Measurements from ENCODE around the gene TNFRSF21.

TNFRSF21 gene

DNA sequence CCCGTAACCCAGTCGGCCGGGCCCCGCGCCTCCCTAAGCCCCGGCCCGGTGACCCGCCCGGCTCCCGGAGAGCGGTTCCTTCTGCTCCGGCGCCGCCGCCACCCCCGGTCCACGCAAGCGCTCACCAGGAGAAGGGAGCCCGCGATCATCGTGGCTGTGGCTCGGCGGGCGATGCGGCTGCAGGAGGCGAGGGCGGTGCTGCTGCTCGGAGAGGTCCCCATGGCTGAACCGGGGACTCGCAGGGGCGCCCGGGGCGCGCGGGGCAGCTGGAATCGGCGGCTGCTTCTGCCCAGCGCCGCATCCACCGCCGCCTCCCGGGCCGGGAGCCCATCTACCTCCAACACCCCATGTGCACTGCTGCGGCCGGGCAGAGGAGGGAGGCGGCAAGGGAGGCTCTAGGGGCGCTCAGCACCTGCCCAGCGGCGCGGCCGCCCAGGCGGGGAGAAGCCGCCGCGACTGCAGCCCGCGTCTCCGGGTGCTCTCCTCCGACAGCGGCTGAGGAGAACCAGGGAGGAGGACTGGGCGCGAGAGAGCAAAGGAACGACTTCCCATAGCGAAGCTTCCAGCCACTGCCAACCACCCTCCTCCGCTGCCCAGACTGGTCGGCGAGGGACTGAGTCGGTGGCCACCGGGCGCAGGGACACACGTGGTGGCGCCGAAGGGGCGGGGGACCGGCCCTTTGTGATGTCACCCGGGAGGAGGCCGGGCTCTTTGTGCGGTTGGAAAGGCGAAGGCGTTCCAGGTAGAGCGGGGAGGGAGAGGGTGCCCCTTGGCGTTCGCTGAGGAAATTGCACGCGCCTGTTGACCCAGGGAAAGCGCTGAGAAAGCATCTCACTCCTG lies at the start of gene TNFRSF21:
TNFRSF21 (minus strand) TSS at position 615 of the 840 bp plus-strand sequence; CDS start at position 221, 394 bp downstream.
- no peaks in the 10 kb centered on the region for H3K9me3 ChIP-seq
- H3K27me3 ChIP-seq (ENCODE audit: low read depth): peaks cover 5% of the 10 kb centered on the region; the same call in 1 of the 2 replicates
- peaks cover 5% of the 10 kb centered on the region; the same call in 1 of the 2 replicates for H3K4me1 ChIP-seq
- in situ Hi-C loops (cut with MboI; ENCODE audit: low sequenced_read_pairs): loop anchor here (5.0 kb wide), 1 partner anchor 212 kb away; no protein-coding TSS in a partner anchor
- H3K36me3 ChIP-seq (replicated peaks): no peaks in the 10 kb centered on the region
- peak; percentile 83 to 91 for DNase-seq (ENCODE audit: low spot score in 2 of 2)
- H3K4me3 ChIP-seq: peak within 1 kb of the TSS; percentile 51

DNA sequence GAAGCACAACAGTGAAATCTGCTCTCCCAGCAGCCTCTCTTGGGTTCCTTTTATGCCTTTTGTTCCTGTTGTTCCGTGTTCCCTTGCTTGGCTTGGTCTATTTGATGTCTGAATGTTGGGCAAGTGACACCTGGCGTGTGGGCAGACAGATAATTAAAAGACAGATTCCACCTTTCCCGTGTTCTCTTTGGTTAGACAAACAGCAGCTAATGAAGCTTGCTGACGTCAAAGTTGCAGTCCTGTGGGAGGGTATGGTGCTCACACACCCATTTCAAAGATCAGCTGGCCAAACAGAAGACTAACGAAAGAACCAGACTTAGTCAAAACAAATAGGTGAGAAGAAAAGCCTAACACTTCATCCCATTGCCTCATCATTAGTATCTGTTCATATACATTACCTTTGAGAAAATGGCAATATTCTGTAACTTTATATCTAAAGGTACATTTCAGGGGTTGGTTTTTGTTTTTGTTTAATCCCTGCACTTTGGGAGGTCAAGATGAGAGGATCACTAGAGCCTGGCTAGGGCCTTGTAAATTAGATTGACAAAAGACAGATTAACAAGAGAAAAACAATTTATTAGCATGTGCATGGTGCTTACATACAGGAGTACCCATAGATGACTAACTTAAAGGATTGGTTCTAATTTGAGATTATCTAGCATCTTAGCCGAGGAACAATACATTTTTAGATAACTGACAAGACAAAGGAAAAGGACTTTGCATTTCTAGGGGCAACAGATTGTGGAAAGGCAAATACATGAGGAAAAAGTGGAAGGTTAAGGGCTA lies 48.9 kb upstream of the TNFRSF21 start:
- H3K27me3 ChIP-seq (ENCODE audit: low read depth): peaks cover 15% of the 10 kb centered on the region
- peaks cover 4% of the 10 kb centered on the region for H3K4me1 ChIP-seq
- in situ Hi-C loops (cut with MboI; ENCODE audit: low sequenced_read_pairs): no loop called here
- DNase-seq (ENCODE audit: low spot score in 2 of 2): peak; percentile 9 to 68
- no peaks in the 10 kb centered on the region for H3K9me3 ChIP-seq
- H3K36me3 ChIP-seq (replicated peaks): no peaks in the 10 kb centered on the region
- no peak overlapping the region for H3K4me3 ChIP-seq

- peaks cover 4% of the 10 kb centered on the region for H3K4me1 ChIP-seq
- no peaks in the 10 kb centered on the region for H3K9me3 ChIP-seq
- no peak overlapping the region for H3K4me3 ChIP-seq
- in situ Hi-C loops (cut with MboI; ENCODE audit: low sequenced_read_pairs): no loop called here
- H3K27me3 ChIP-seq (ENCODE audit: low read depth): peaks cover 15% of the 10 kb centered on the region
- no peaks in the 10 kb centered on the region for H3K36me3 ChIP-seq (replicated peaks)
- DNase-seq (ENCODE audit: low spot score in 2 of 2): no peak
Observed at GRCh38 chr6:47357827-47358226, 48.1 kb upstream of the TNFRSF21 start.

- peaks cover 15% of the 10 kb centered on the region for H3K27me3 ChIP-seq (ENCODE audit: low read depth)
- in situ Hi-C loops (cut with MboI; ENCODE audit: low sequenced_read_pairs): no loop called here
Observed at GRCh38 chr6:47355496-47355895, 45.8 kb upstream of the TNFRSF21 start.

GRCh38 chr6:47353871-47354270 lies 44.2 kb upstream of the TNFRSF21 start:
- peaks cover under 1% of the 10 kb centered on the region for H3K4me1 ChIP-seq
- DNase-seq (ENCODE audit: low spot score in 2 of 2): no peak
- in situ Hi-C loops (cut with MboI; ENCODE audit: low sequenced_read_pairs): no loop called here
- H3K36me3 ChIP-seq (replicated peaks): no peaks in the 10 kb centered on the region
- H3K4me3 ChIP-seq: no peak overlapping the region
- H3K27me3 ChIP-seq (ENCODE audit: low read depth): peaks cover 15% of the 10 kb centered on the region
- no peaks in the 10 kb centered on the region for H3K9me3 ChIP-seq

More at GRCh38 chr6:47355496-47355895, 45.8 kb upstream of the TNFRSF21 start:
- DNase-seq (ENCODE audit: low spot score in 2 of 2): no peak
- no peak overlapping the region for H3K4me3 ChIP-seq
- H3K36me3 ChIP-seq (replicated peaks): no peaks in the 10 kb centered on the region
- peaks cover 4% of the 10 kb centered on the region for H3K4me1 ChIP-seq
- no peaks in the 10 kb centered on the region for H3K9me3 ChIP-seq

GRCh38 chr6:47352966-47353365 lies 43.3 kb upstream of the TNFRSF21 start:
- no peak for DNase-seq (ENCODE audit: low spot score in 2 of 2)
- H3K36me3 ChIP-seq (replicated peaks): no peaks in the 10 kb centered on the region
- H3K4me3 ChIP-seq: no peak overlapping the region
- H3K4me1 ChIP-seq: no peaks in the 10 kb centered on the region
- peaks cover 15% of the 10 kb centered on the region for H3K27me3 ChIP-seq (ENCODE audit: low read depth)
- in situ Hi-C loops (cut with MboI; ENCODE audit: low sequenced_read_pairs): no loop called here
- no peaks in the 10 kb centered on the region for H3K9me3 ChIP-seq

- H3K4me3 ChIP-seq: no peak overlapping the region
- DNase-seq (ENCODE audit: low spot score in 2 of 2): peak in 1 of 2 experiments; percentile 32
- H3K4me1 ChIP-seq: no peaks in the 10 kb centered on the region
- in situ Hi-C loops (cut with MboI; ENCODE audit: low sequenced_read_pairs): no loop called here
- H3K27me3 ChIP-seq (ENCODE audit: low read depth): peaks cover 15% of the 10 kb centered on the region
- H3K9me3 ChIP-seq: no peaks in the 10 kb centered on the region
- no peaks in the 10 kb centered on the region for H3K36me3 ChIP-seq (replicated peaks)
Observed at GRCh38 chr6:47352194-47352920, 42.7 kb upstream of the TNFRSF21 start.

DNA sequence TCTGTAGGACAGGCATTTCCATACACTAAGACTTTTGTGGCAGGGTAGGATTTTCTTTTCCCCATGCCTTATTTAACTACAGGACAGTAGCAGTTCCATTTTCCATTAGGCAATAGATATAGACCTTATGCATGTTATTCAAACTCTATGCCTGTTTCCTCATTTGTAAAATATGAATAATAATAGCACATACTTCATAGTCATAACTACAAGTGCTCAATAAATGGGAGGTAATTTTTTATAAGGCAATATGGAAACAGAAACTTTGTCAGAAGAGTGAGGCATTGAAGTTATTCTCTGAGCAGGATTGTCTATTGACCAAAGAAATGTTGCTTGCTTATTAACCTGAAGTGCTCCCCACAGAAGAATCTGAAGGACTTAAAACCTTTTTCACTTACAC lies 41.9 kb upstream of the TNFRSF21 start:
- H3K4me1 ChIP-seq: no peaks in the 10 kb centered on the region
- no peaks in the 10 kb centered on the region for H3K9me3 ChIP-seq
- DNase-seq (ENCODE audit: low spot score in 2 of 2): no peak
- H3K36me3 ChIP-seq (replicated peaks): no peaks in the 10 kb centered on the region
- H3K4me3 ChIP-seq: no peak overlapping the region
- in situ Hi-C loops (cut with MboI; ENCODE audit: low sequenced_read_pairs): no loop called here
- peaks cover 7% of the 10 kb centered on the region for H3K27me3 ChIP-seq (ENCODE audit: low read depth)

DNA sequence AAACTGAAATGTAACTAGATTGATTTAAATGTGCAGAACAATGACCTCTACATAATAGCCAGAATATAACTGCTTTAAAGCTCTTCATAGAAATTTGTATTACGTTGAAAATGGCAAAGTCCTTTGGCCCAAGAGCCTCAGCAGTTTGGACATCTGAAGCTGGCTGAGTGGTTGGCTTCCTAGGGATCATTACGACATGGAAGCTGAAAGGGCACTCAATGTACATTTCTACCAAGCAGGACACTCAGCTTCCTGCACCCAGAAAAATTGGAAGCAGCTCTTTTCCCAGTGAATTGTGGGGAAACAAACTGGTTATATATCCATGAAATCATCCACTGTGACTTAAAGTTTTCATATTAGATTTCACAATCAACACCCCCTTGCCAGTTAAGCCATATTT lies 40.2 kb upstream of the TNFRSF21 start:
- in situ Hi-C loops (cut with MboI; ENCODE audit: low sequenced_read_pairs): no loop called here
- H3K27me3 ChIP-seq (ENCODE audit: low read depth): peaks cover 4% of the 10 kb centered on the region; the same call in 1 of the 2 replicates

GRCh38 chr6:47348316-47348863 lies 38.7 kb upstream of the TNFRSF21 start:
- H3K4me1 ChIP-seq: no peaks in the 10 kb centered on the region
- no peaks in the 10 kb centered on the region for H3K9me3 ChIP-seq
- H3K27me3 ChIP-seq (ENCODE audit: low read depth): no peaks in the 10 kb centered on the region
- no peak for DNase-seq (ENCODE audit: low spot score in 2 of 2)
- no peak overlapping the region for H3K4me3 ChIP-seq
- in situ Hi-C loops (cut with MboI; ENCODE audit: low sequenced_read_pairs): no loop called here
- no peaks in the 10 kb centered on the region for H3K36me3 ChIP-seq (replicated peaks)

More for the DNA sequence above, 40.2 kb upstream of the TNFRSF21 start:
- Histone ChIP-seq H3K4me1 (no peaks in the 10 kb centered on the region), H3K9me3 (no peaks in the 10 kb centered on the region), H3K36me3 (replicated peaks) (no peaks in the 10 kb centered on the region), H3K4me3 (no peak overlapping the region)
- DNase-seq (ENCODE audit: low spot score in 2 of 2): no peak

DNA sequence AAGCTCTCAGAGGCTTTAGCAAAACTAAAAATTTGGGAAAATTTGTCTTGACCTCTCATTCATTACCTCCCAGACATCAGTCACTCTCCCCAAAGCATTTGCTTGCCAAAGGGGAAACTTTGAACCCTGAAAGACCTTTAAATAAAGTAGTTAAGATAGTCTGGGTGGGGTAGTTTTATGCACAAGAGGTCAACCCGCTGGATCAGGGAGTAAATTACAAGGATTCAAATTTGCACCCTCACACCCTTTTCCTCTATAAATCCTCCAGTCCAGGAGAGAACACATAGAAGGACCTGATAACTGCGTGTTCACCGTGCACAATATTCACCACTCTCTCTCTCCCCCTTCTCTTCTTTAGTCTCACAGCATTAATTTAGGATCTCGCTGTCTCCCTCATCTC lies 36.1 kb upstream of the TNFRSF21 start:
- H3K27me3 ChIP-seq (ENCODE audit: low read depth): no peaks in the 10 kb centered on the region
- H3K4me3 ChIP-seq: no peak overlapping the region
- H3K9me3 ChIP-seq: no peaks in the 10 kb centered on the region
- in situ Hi-C loops (cut with MboI; ENCODE audit: low sequenced_read_pairs): no loop called here
- no peak for DNase-seq (ENCODE audit: low spot score in 2 of 2)
- H3K4me1 ChIP-seq: no peaks in the 10 kb centered on the region
- H3K36me3 ChIP-seq (replicated peaks): no peaks in the 10 kb centered on the region

- Histone ChIP-seq H3K4me1 (no peaks in the 10 kb centered on the region), H3K36me3 (replicated peaks) (no peaks in the 10 kb centered on the region), H3K4me3 (no peak overlapping the region), H3K27me3 (ENCODE audit: low read depth) (no peaks in the 10 kb centered on the region), H3K9me3 (no peaks in the 10 kb centered on the region)
- in situ Hi-C loops (cut with MboI; ENCODE audit: low sequenced_read_pairs): no loop called here
- DNase-seq (ENCODE audit: low spot score in 2 of 2): no peak
Observed at GRCh38 chr6:47344022-47344421, 34.3 kb upstream of the TNFRSF21 start.

DNA sequence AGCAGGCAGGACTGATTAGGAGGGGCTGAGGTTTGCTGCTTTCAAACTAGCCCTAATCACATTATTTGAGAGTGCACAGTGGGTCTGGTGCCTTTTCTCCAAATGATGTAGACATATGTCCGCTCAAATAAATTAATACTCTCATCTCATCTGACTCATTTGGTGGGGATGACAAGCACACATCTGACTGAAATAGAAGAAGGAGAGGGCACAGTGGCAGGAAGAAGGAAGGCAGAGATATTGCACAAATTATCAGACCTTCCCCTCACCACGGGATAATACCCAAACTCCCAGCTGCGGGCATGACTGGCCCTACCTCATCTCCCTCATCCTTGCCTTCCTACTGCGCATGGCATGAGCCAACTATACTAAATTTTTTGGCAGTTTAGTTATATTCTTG lies 33.9 kb upstream of the TNFRSF21 start:
- in situ Hi-C loops (cut with MboI; ENCODE audit: low sequenced_read_pairs): no loop called here
- no peak overlapping the region for H3K4me3 ChIP-seq
- no peaks in the 10 kb centered on the region for H3K9me3 ChIP-seq
- H3K36me3 ChIP-seq (replicated peaks): no peaks in the 10 kb centered on the region
- no peaks in the 10 kb centered on the region for H3K4me1 ChIP-seq
- no peaks in the 10 kb centered on the region for H3K27me3 ChIP-seq (ENCODE audit: low read depth)
- no peak for DNase-seq (ENCODE audit: low spot score in 2 of 2)

All from HAP-1 (cell line).